Spleen (tissue), 11 donors: ENCODE results near the gene PTGES. TPM values are rescaled to one million over a fixed set of nuclear protein-coding genes. Genes with fewer than 3 reads are reported as not detected.
A peak's percentile ranks its signal among the peaks of the same experiment; 100 is the strongest.

Experiments
- DNase-seq: peaks from one replicate; pipeline ENCODE4 v3.0.0-alpha.2; 2020
- H3K27ac ChIP-seq, 8 donors: fragments of 200-600 bp; sonication (generic) in 7 of 8; 1 replicate in 4 of 8; 2 replicates in 4 of 8; pipeline versions ENCODE4 v1.5.0 to v1.8.0; 2016 to 2021; ENCODE audit warnings: inconsistent platforms in 4 of 8, mild to moderate bottlenecking in 4 of 8, moderate library complexity in 1 of 8
- H3K27me3 ChIP-seq, 7 donors: fragments of 200-600 bp; sonication (generic) in 6 of 7; replicated peaks in 1 of 7; 1 replicate in 4 of 7; 2 replicates in 3 of 7; pipeline versions ENCODE4 v1.5.0 to v1.8.0; 2016 to 2021; ENCODE audit warnings: inconsistent platforms in 3 of 7, mild to moderate bottlenecking in 1 of 7
- H3K36me3 ChIP-seq, 6 donors: fragments of 200-600 bp; sonication (generic) in 5 of 6; 1 replicate in 4 of 6; 2 replicates in 2 of 6; pipeline versions ENCODE4 v1.5.0 to v1.8.0; 2016 to 2021; ENCODE audit warnings: inconsistent platforms in 2 of 6
- H3K4me1 ChIP-seq, 6 donors: fragments of 200-600 bp; sonication (generic) in 5 of 6; 1 replicate in 3 of 6; 2 replicates in 3 of 6; pipeline versions ENCODE4 v1.5.0 to v1.8.0; 2016 to 2021; ENCODE audit warnings: inconsistent platforms in 3 of 6
- H3K4me3 ChIP-seq, 8 donors: fragments of 200-600 bp; sonication (generic) in 7 of 8; 1 replicate in 4 of 8; 2 replicates in 4 of 8; pipeline versions ENCODE4 v1.5.0 to v1.8.0; 2016 to 2021; ENCODE audit warnings: inconsistent platforms in 4 of 8, mild to moderate bottlenecking in 4 of 8, moderate library complexity in 2 of 8
- H3K9me3 ChIP-seq, 8 donors: fragments of 200-600 bp; sonication (generic) in 7 of 8; 1 replicate in 4 of 8; 2 replicates in 4 of 8; pipeline versions ENCODE4 v1.5.0 to v1.8.0; 2016 to 2021; ENCODE audit warnings: inconsistent platforms in 4 of 8
- POLR2A ChIP-seq, 3 donors: fragments of 450-650 bp; IDR thresholded peaks; one replicate each; pipeline ENCODE4 v1.5.1; 2017; ENCODE audit warnings: antibody characterized with exemption in 3 of 3, mild to moderate bottlenecking in 1 of 3
- POLR2AphosphoS5 ChIP-seq, 3 donors: sonication (generic); formaldehyde crosslinking; IDR thresholded peaks; one replicate each; pipeline ENCODE4 v1.5.1; 2017; ENCODE audit warnings: antibody characterized with exemption in 3 of 3
- whole genome bisulfite sequencing, 5 donors: extraction: QIAGEN DNeasy Blood & Tissue Kit in 3 of 5; methylation state at CpG; one replicate each; pipeline versions ENCODE4 v1.1.5 to v1.1.7; 2013 to 2018; 5-methylcytosine and 5-hydroxymethylcytosine counted together
- intact Hi-C: fragments of 100-400 bp; cut with DNase I; formaldehyde crosslinking; loops from one replicate; pipeline ENCODE4 v1.15.0; 2023; ENCODE audit warnings: low total_unique reads
- polyA plus RNA-seq, 3 donors: library from polyadenylated mRNA; stranded (reverse); fragments of 200-250 nt; gene quantifications; one replicate each; pipeline ENCODE4 v1.2.1, GENCODE V29; 2013
- total RNA-seq, 7 donors: library from RNA; depleted of rRNA in 3 of 7; stranded (reverse); fragments of >200 nt in 3 of 7; fragmentation: NEBNext Ultra II Directional in 4 of 7; extraction: Animal tissue kit (Norgen Biotek cat#: 25700) in 4 of 7; gene quantifications; one replicate each; pipeline versions ENCODE4 v1.1.0 to v1.2.1, GENCODE V29; 2016 to 2021
- TF ChIP-seq, protein P1 (sequence below), 11 experiments: fragments of 200-600 bp in 7 of 11; fragments of 450-650 bp in 4 of 11; sonication (generic) in 4 of 11; IDR thresholded peaks in 8 of 11; conservative IDR thresholded peaks in 3 of 11; 1 replicate in 7 of 11; 2 replicates in 4 of 11; pipeline versions ENCODE4 v1.4.0 to v1.8.0; 2016 to 2021; ENCODE audit warnings: antibody characterized with exemption in 11 of 11, inconsistent platforms in 4 of 11, mild to moderate bottlenecking in 1 of 11
- donor health status: healthy with polysubstance abuse.
- donor health status: DM: no; HTN: no; CAD: no; lungs with moderate emphysema.
- donor health status: DM: no; HTN: no; CAD: no.
- donor health status: Bipolar disorder and iron deficiency.
- donor health status: healthy.
- donor health status: DM: no; HTN: no; CAD: no.
- donor health status: DM: yes; HTN: yes; CAD: no.

Gene PTGES
- total and polyA plus RNA-seq, 10 donors = 1.4 to 7.2 (median 2.8) TPM

DNA sequence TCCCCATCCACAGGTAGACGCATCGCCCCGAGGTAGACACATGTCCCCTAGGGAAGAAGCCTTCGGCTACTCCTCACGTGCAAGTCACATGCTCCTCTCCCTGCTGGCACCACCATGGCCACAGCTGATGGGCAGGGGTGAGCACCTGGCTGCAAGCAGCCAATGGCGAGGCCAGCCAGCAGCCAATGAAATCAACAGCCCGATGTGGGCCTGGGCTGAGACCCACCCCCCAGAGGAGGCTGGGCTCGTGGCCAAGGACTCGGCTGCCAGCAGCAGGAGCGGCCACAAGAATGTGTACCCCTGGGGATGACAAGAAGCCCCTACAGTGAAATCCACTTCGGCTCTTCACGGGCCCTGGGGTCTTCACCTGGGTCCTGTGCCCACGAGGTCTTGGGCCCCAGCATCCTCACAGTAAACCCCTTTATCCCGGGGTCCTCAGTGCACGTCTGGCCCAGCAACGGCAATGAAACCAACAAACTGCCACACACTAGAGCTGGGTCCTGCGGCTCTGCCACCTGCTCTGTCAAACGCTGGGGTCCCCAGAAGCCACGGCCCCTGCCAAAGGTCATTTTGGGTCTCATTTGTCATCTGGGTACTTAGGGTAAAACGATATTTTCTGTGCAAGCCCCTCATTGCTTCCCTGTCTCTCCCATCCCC is 22.1 kb upstream of the PTGES start:
- intact Hi-C loops = no loop called here

DNA sequence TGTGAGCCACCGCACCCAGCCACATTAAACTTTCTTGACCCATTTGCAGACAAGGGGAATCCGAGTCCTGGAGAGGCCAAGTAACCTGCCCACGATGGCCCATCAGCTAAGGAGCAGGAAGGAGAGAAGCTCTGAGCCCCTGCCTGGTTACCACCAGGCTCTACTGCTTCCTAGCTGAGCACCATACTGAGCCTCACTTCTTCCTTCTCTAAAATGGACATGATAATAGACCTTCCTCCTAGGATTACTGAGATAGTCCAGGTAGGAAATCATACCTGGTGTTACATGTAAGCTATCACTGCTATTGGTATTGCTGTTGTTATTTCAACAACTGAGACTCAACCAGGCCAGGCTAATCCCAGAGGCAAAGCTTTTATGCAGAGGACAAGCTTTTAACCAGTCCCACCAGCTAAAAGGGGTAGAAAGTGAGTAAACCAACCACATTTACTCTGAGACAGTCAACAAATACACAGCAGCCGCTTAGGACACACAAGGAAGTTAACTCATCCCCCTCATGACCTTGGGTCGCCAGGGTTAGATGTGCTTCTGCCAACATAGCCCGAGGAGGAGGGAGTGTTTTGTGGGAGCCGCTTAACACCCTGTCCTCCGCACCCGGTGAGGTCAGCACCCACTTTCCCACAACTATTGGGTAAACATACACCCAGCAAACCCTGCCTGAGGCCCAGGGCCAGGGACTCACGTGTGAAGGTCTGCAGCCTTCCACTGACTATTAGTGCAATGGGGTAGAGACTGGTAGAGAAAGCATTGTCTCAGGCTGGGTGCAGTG is 20.6 kb upstream of the PTGES start:
- peaks cover 11 to 56% (median 28%) of the 10 kb centered on the region in 6 donors for H3K4me1 ChIP-seq
- peak overlapping the region in 1 of 8 donors; percentile 17 for H3K4me3 ChIP-seq
- peak; percentile 78 for DNase-seq
- WGBS, 5 donors = 41 to 70% (median 51%) methylated on average over 10 of the region's 10 CpGs
- peak overlapping the region in 6 of 8 donors; percentile 1 to 67 (median 52) for H3K27ac ChIP-seq
- intact Hi-C loops = no loop called here
- H3K36me3 ChIP-seq = no peaks in the 10 kb centered on the region
- TF ChIP-seq POLR2AphosphoS5 (IDR thresholded peaks at IDR 0.05) (peak in 2 of 3 donors; percentile 36 to 51), POLR2A (IDR thresholded peaks at IDR 0.05) (no peak)
- H3K27me3 ChIP-seq = peaks cover 0 to 14% (median 0%) of the 10 kb centered on the region in 7 donors
- H3K9me3 ChIP-seq = no peaks in the 10 kb centered on the region

More for the DNA sequence above, 22.1 kb upstream of the PTGES start:
- no peaks in the 10 kb centered on the region for H3K9me3 ChIP-seq
- DNase-seq = no peak
- no peak overlapping the region for H3K4me3 ChIP-seq
- H3K27ac ChIP-seq = no peak overlapping the region
- H3K36me3 ChIP-seq = no peaks in the 10 kb centered on the region
- 66 to 80% (median 76%) methylated on average over 15 to 20 of the region's 20 CpGs for WGBS, 5 donors
- peaks cover 0 to 14% (median 0%) of the 10 kb centered on the region in 7 donors for H3K27me3 ChIP-seq
- H3K4me1 ChIP-seq = peaks cover 11 to 60% (median 29%) of the 10 kb centered on the region in 6 donors
- TF ChIP-seq POLR2A (IDR thresholded peaks at IDR 0.05) = no peak
- TF ChIP-seq POLR2AphosphoS5 (IDR thresholded peaks at IDR 0.05) = no peak
- TF ChIP-seq, protein P1, sequence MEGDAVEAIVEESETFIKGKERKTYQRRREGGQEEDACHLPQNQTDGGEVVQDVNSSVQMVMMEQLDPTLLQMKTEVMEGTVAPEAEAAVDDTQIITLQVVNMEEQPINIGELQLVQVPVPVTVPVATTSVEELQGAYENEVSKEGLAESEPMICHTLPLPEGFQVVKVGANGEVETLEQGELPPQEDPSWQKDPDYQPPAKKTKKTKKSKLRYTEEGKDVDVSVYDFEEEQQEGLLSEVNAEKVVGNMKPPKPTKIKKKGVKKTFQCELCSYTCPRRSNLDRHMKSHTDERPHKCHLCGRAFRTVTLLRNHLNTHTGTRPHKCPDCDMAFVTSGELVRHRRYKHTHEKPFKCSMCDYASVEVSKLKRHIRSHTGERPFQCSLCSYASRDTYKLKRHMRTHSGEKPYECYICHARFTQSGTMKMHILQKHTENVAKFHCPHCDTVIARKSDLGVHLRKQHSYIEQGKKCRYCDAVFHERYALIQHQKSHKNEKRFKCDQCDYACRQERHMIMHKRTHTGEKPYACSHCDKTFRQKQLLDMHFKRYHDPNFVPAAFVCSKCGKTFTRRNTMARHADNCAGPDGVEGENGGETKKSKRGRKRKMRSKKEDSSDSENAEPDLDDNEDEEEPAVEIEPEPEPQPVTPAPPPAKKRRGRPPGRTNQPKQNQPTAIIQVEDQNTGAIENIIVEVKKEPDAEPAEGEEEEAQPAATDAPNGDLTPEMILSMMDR (IDR thresholded peaks at IDR 0.05 in 8 of 11, conservative IDR thresholded peaks at IDR 0.05 in 3 of 11) = no peak

DNA sequence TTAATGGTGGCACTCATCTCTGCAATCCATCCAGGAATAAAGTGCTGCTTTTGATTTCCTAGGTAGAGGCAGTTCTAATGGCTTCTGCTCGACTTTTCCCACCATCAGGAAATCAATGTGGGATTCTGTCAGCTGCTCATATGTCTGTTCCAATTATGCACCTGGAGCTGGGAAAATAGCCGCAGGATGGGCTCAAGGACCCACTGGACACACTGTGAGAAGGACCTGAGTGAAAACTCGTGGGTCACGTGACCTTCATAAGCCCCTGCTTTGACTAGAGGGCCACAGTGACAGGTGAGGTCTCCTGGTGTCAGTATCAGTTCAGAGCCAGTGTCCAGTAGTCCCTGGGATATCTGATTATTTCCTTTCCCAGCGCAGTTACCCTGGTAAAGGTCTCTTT is 17.9 kb upstream of the PTGES start:
- H3K4me3 ChIP-seq = no peak overlapping the region
- no peaks in the 10 kb centered on the region for H3K9me3 ChIP-seq
- intact Hi-C loops = no loop called here
- peaks cover 0 to 29% (median 9%) of the 10 kb centered on the region in 6 donors for H3K4me1 ChIP-seq
- no peak for DNase-seq
- H3K27ac ChIP-seq = no peak overlapping the region
- WGBS, 5 donors = 76 to 91% (median 84%) methylated on average over 5 of the region's 5 CpGs
- TF ChIP-seq, protein P1 (IDR thresholded peaks at IDR 0.05 in 8 of 11, conservative IDR thresholded peaks at IDR 0.05 in 3 of 11) = no peak
- no peak for TF ChIP-seq POLR2AphosphoS5 (IDR thresholded peaks at IDR 0.05)
- no peak for TF ChIP-seq POLR2A (IDR thresholded peaks at IDR 0.05)
- H3K36me3 ChIP-seq = no peaks in the 10 kb centered on the region
- H3K27me3 ChIP-seq = peaks cover 0 to 7% (median 0%) of the 10 kb centered on the region in 7 donors

DNA sequence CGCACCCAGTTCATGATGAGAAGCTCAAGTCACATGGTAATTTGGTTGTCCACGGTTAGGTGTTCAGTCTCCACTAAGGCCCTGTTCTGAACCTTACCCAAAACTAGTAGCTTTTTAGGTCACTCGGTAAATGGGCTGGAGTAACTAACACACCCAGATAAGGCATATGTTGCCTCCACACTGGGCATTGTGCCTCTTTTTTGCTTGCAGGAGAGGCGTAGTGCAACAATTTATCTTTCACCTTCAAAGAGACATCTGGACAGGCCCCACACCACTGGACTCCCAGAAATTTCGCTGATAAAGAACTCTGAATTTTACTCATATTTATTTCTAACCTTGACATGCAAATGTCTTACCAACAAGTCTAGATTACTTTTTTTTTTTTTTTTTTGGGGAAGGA is 16.8 kb upstream of the PTGES start:
- no peaks in the 10 kb centered on the region for H3K9me3 ChIP-seq
- H3K27me3 ChIP-seq = peaks cover 0 to 1% (median 0%) of the 10 kb centered on the region in 7 donors
- WGBS, 5 donors = 85 to 90% (median 89%) methylated on average over 5 of the region's 5 CpGs
- H3K4me1 ChIP-seq = peaks cover 0 to 18% (median 9%) of the 10 kb centered on the region in 6 donors
- no peaks in the 10 kb centered on the region for H3K36me3 ChIP-seq
- H3K27ac ChIP-seq = no peak overlapping the region
- no peak for DNase-seq
- TF ChIP-seq POLR2AphosphoS5 (IDR thresholded peaks at IDR 0.05) (no peak), POLR2A (IDR thresholded peaks at IDR 0.05) (no peak)
- TF ChIP-seq, protein P1 (IDR thresholded peaks at IDR 0.05 in 8 of 11, conservative IDR thresholded peaks at IDR 0.05 in 3 of 11) = no peak
- intact Hi-C loops = no loop called here
- no peak overlapping the region for H3K4me3 ChIP-seq
